GM23248 (cell line): ENCODE results near the gene CNGA2.

Experiments
- EZH2 ChIP-seq: fragments of 200-600 bp; sonication (generic); IDR thresholded peaks from 2 replicates; pipeline ENCODE4 v1.6.1; 2018; ENCODE audit warnings: antibody characterized with exemption, mild to moderate bottlenecking; ENCODE audit not compliant: insufficient read depth, poor library complexity, severe bottlenecking
- EZH2phosphoT487 ChIP-seq: fragments of 200-600 bp; sonication (generic); IDR thresholded peaks from 2 replicates; pipeline ENCODE4 v1.6.1; 2018; ENCODE audit warnings: antibody characterized with exemption, moderate library complexity, mild to moderate bottlenecking, low read depth; ENCODE audit not compliant: insufficient read depth

- TF ChIP-seq EZH2 (no peak), EZH2phosphoT487 (no peak)
Observed at GRCh38 chrX:151754047-151754429, 19.5 kb downstream of the CNGA2 start.
